Heart left ventricle (tissue), 16 donors: Measurements from ENCODE around the gene RAI1. TPM values are rescaled to one million over a fixed set of nuclear protein-coding genes. Genes with fewer than 3 reads are reported as not detected.

Source experiments
- ATAC-seq, 4 donors: fragments of 200-7000 bp; cut with Tn5 transposase; one replicate each; pipeline ENCODE4 v1.9.1; 2020 to 2022; ENCODE audit warnings: moderate library complexity in 4 of 4, mild to moderate bottlenecking in 3 of 4, moderate number of reproducible peaks in 1 of 4
- DNase-seq, 5 donors: peaks; one replicate each; pipeline ENCODE4 v3.0.0-alpha.2; 2020
- H3K27ac ChIP-seq, 12 donors: fragments of 200-600 bp; sonication (generic) in 4 of 12; one replicate each; pipeline versions ENCODE4 v1.5.0 to v1.8.0; 2016 to 2022; ENCODE audit warnings: mild to moderate bottlenecking in 2 of 12
- H3K27me3 ChIP-seq, 9 donors: fragments of 200-600 bp; sonication (generic) in 2 of 9; one replicate each; pipeline versions ENCODE4 v1.5.1 to v1.8.0; 2016 to 2022; ENCODE audit warnings: mild to moderate bottlenecking in 3 of 9
- H3K36me3 ChIP-seq, 9 donors: fragments of 200-600 bp; sonication (generic) in 2 of 9; one replicate each; pipeline versions ENCODE4 v1.5.0 to v1.8.0; 2018 to 2022; ENCODE audit warnings: mild to moderate bottlenecking in 2 of 9
- H3K4me1 ChIP-seq, 12 donors: fragments of 200-600 bp; sonication (generic) in 4 of 12; one replicate each; pipeline versions ENCODE4 v1.5.0 to v1.8.0; 2016 to 2022; ENCODE audit warnings: mild to moderate bottlenecking in 3 of 12
- H3K4me3 ChIP-seq, 12 donors: fragments of 200-600 bp; sonication (generic) in 4 of 12; one replicate each; pipeline versions ENCODE4 v1.5.0 to v1.8.0; 2017 to 2022; ENCODE audit warnings: mild to moderate bottlenecking in 9 of 12, moderate library complexity in 4 of 12
- H3K9me3 ChIP-seq, 12 donors: fragments of 200-600 bp; sonication (generic) in 4 of 12; one replicate each; pipeline versions ENCODE4 v1.5.0 to v1.8.0; 2016 to 2022; ENCODE audit warnings: mild to moderate bottlenecking in 1 of 12
- POLR2A ChIP-seq, 2 donors: fragments of 450-650 bp; IDR thresholded peaks; one replicate each; pipeline ENCODE4 v1.6.1; 2017; ENCODE audit warnings: antibody characterized with exemption in 2 of 2, mild to moderate bottlenecking in 2 of 2, moderate library complexity in 2 of 2
- WGBS, 4 donors: extraction: QIAGEN DNeasy Blood & Tissue Kit in 2 of 4; methylation state at CpG; one replicate each; pipeline versions ENCODE4 v1.1.5 to v1.1.7; 2013 to 2018; 5-methylcytosine and 5-hydroxymethylcytosine counted together
- intact Hi-C, 10 donors: fragments of 100-400 bp; cut with DNase I; formaldehyde crosslinking; loops; one replicate each; pipeline versions ENCODE4 v1.11.1 to v1.14.2; 2022
- polyA plus RNA-seq, 2 donors: library from polyadenylated mRNA; stranded (reverse); fragments of 200-250 nt; gene quantifications; one replicate each; pipeline ENCODE4 v1.2.3, GENCODE V29; 2013
- total RNA-seq, 9 donors: library from RNA; depleted of rRNA in 2 of 9; stranded (reverse); fragments of >200 nt in 2 of 9; fragmentation: NEBNext Ultra II Directional in 3 of 9; extraction: Animal tissue kit (Norgen Biotek cat#: 25700) in 3 of 9; gene quantifications; one replicate each; pipeline versions ENCODE4 v1.1.0 to v1.2.4, GENCODE V29; 2016 to 2023
- TF ChIP-seq, protein P1 (sequence below), 12 donors: fragments of 200-600 bp; sonication (generic) in 4 of 12; IDR thresholded peaks; one replicate each; pipeline versions ENCODE4 v1.5.0 to v1.8.0; 2018 to 2022; ENCODE audit warnings: antibody characterized with exemption in 12 of 12, mild to moderate bottlenecking in 5 of 12
- donor health status: ischemic (EF 13 %, LVEDD 7.1; RV severe dilation, severe dysfunction).
- donor health status: healthy with polysubstance abuse.
- donor health status: DM: no; HTN: yes; CAD: no.
- donor health status: DM: no; HTN: no; CAD: no.
- donor health status: ischemic (EF 25% LVEDD 6.9; RV normal size, moderate dysfunction).
- donor health status: ischemic (EF 25% LVEDD 5.7; RV mildly dilated, moderate dysfunction).
- donor health status: healthy.
- donor health status: DM: yes; HTN: yes; CAD: no.
- donor health status: ischemic (EF 35%, LVEDD 5.7; RV mildly dilated, moderate dysfunction).
- donor health status: nonischemic (EF 11% LVEDD 7.7; RV severe dilation, severe dysfunction).
- donor health status: DM: yes; HTN: yes; CAD: no.
- donor health status: PGD.
- donor health status: ischemic (EF 29% LVEDD 5.4; RV normal size, mild dysfunction).
- donor health status: nonischemic (EF 23%, LVEDD 6.1; RV moderate dilation, normal function).

The RAI1 gene
- total and polyA plus RNA-seq, 11 donors: 15.1 to 37.2 (median 20.8) TPM

DNA sequence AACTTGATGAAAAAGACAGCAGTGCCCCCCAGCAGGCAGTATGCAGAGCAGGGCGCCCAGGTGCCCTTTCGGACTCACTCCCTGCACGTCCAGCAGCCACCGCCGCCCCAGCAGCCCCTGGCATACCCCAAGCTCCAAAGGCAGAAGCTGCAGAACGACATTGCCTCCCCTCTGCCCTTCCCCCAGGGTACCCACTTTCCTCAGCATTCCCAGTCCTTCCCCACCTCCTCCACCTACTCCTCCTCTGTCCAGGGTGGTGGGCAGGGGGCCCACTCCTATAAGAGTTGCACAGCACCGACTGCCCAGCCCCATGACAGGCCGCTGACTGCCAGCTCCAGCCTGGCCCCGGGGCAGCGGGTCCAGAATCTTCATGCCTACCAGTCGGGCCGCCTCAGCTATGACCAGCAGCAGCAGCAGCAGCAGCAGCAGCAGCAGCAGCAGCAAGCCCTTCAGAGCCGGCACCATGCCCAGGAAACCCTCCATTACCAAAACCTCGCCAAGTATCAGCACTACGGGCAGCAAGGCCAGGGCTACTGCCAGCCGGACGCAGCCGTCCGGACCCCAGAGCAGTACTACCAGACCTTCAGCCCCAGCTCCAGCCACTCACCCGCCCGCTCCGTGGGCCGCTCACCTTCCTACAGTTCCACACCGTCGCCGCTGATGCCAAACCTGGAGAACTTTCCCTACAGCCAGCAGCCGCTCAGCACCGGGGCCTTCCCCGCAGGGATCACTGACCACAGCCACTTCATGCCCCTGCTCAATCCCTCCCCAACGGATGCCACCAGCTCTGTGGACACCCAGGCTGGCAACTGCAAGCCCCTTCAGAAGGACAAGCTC lies 112.3 kb downstream of the RAI1 start:
- ATAC-seq: peak; percentile 29 to 48 (median 36)
- WGBS, 4 donors: 68 to 84% (median 77%) methylated on average over 24 to 30 of the region's 30 CpGs
- Histone ChIP-seq H3K27me3 (no peaks in the 10 kb centered on the region), H3K4me1 (peaks cover 14 to 55% (median 48%) of the 10 kb centered on the region in 12 donors), H3K27ac (peak overlapping the region in 11 of 12 donors; percentile 43 to 71 (median 63)), H3K4me3 (peak overlapping the region in 2 of 12 donors; percentile 15 to 30), H3K9me3 (no peaks in the 10 kb centered on the region), H3K36me3 (peaks cover 0 to 56% (median 38%) of the 10 kb centered on the region in 9 donors)
- DNase-seq: peak in 3 of 5 donors; percentile 59 to 71 (median 60)
- intact Hi-C loops: loop anchor here in 3 of 10 donors (5.0 kb wide), 3 partner anchors 41 to 106 kb away; no protein-coding TSS in a partner anchor
- TF ChIP-seq POLR2A (IDR thresholded peaks at IDR 0.05): no peak
- TF ChIP-seq, protein P1, sequence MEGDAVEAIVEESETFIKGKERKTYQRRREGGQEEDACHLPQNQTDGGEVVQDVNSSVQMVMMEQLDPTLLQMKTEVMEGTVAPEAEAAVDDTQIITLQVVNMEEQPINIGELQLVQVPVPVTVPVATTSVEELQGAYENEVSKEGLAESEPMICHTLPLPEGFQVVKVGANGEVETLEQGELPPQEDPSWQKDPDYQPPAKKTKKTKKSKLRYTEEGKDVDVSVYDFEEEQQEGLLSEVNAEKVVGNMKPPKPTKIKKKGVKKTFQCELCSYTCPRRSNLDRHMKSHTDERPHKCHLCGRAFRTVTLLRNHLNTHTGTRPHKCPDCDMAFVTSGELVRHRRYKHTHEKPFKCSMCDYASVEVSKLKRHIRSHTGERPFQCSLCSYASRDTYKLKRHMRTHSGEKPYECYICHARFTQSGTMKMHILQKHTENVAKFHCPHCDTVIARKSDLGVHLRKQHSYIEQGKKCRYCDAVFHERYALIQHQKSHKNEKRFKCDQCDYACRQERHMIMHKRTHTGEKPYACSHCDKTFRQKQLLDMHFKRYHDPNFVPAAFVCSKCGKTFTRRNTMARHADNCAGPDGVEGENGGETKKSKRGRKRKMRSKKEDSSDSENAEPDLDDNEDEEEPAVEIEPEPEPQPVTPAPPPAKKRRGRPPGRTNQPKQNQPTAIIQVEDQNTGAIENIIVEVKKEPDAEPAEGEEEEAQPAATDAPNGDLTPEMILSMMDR (IDR thresholded peaks at IDR 0.05): no peak

DNA sequence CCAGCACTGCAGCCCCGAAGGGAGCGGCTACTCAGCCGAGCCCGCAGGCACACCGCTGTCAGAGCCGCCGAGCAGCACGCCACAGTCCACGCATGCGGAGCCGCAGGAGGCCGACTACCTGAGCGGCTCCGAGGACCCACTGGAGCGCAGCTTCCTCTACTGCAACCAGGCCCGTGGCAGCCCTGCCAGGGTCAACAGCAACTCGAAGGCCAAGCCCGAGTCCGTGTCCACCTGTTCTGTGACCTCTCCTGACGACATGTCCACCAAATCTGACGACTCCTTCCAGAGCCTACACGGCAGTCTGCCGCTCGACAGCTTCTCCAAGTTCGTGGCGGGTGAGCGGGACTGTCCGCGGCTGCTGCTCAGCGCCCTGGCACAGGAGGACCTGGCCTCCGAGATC lies 113.1 kb downstream of the RAI1 start:
- H3K4me1 ChIP-seq: peaks cover 14 to 55% (median 46%) of the 10 kb centered on the region in 12 donors
- TF ChIP-seq, protein P1 (IDR thresholded peaks at IDR 0.05): no peak
- no peak for TF ChIP-seq POLR2A (IDR thresholded peaks at IDR 0.05)
- no peak for ATAC-seq
- no peak overlapping the region for H3K4me3 ChIP-seq
- H3K9me3 ChIP-seq: no peaks in the 10 kb centered on the region
- intact Hi-C loops: loop anchor here in 3 of 10 donors (5.0 kb wide), 3 partner anchors 42 to 107 kb away; no protein-coding TSS in a partner anchor
- DNase-seq: no peak
- 94 to 97% (median 95%) methylated on average over 30 to 31 of the region's 31 CpGs for WGBS, 4 donors
- peak overlapping the region in 3 of 12 donors; percentile 43 to 55 (median 43) for H3K27ac ChIP-seq
- peaks cover 0 to 63% (median 42%) of the 10 kb centered on the region in 9 donors for H3K36me3 ChIP-seq
- no peaks in the 10 kb centered on the region for H3K27me3 ChIP-seq

GRCh38 chr17:17795296-17795695 lies 114.0 kb downstream of the RAI1 start:
- peaks cover 12 to 48% (median 39%) of the 10 kb centered on the region in 12 donors for H3K4me1 ChIP-seq

More at GRCh38 chr17:17795296-17795695, 114.0 kb downstream of the RAI1 start:
- Histone ChIP-seq H3K27me3 (no peaks in the 10 kb centered on the region), H3K4me3 (no peak overlapping the region), H3K9me3 (no peaks in the 10 kb centered on the region), H3K27ac (no peak overlapping the region), H3K36me3 (peaks cover 0 to 65% (median 45%) of the 10 kb centered on the region in 9 donors)
- ATAC-seq: no peak
- intact Hi-C loops: no loop called here
- no peak for TF ChIP-seq POLR2A (IDR thresholded peaks at IDR 0.05)
- TF ChIP-seq, protein P1 (IDR thresholded peaks at IDR 0.05): no peak
- 88 to 91% (median 90%) methylated on average over 8 to 12 of the region's 12 CpGs for WGBS, 4 donors
- DNase-seq: peak in 1 of 5 donors; percentile 61
